ENCODE data around the gene FAF2.

- no peak for TF ChIP-seq CTCF (IDR thresholded peaks at IDR 0.05)
- no peak for TF ChIP-seq POLR2A (IDR thresholded peaks at IDR 0.05)
- no peak for TF ChIP-seq POLR2AphosphoS5 (IDR thresholded peaks at IDR 0.05)
Measured at GRCh38 chr5:176410486-176411180, 37.6 kb upstream of the FAF2 start.
